ENCODE data around the gene TMEM86B.

Gene TMEM86B

GRCh38 chr19:55239004-55239403 lies 10.4 kb upstream of the TMEM86B start:
- FAIRE-seq: no peak
- no peak for TF ChIP-seq CTCF (IDR thresholded peaks at IDR 0.05; ENCODE audit: insufficient read depth, missing control alignments)
- DNase-seq (ENCODE audit: insufficient read length, low spot score): no peak

GRCh38 chr19:55238030-55238429 lies 9.5 kb upstream of the TMEM86B start:
- FAIRE-seq: no peak
- no peak for DNase-seq (ENCODE audit: insufficient read length, low spot score)
- TF ChIP-seq CTCF (IDR thresholded peaks at IDR 0.05; ENCODE audit: insufficient read depth, missing control alignments): no peak

GRCh38 chr19:55232986-55233385 lies 4.4 kb upstream of the TMEM86B start:
- TF ChIP-seq CTCF (IDR thresholded peaks at IDR 0.05; ENCODE audit: insufficient read depth, missing control alignments): no peak
- FAIRE-seq (no peak), DNase-seq (ENCODE audit: insufficient read length, low spot score) (no peak)

- DNase-seq (ENCODE audit: insufficient read length, low spot score): no peak
- TF ChIP-seq CTCF (IDR thresholded peaks at IDR 0.05; ENCODE audit: insufficient read depth, missing control alignments): no peak
- FAIRE-seq: no peak
These were observed 3.7 kb upstream of the TMEM86B start for GRCh38 chr19:55232286-55232602.

GRCh38 chr19:55231391-55232285 lies 3.1 kb upstream of the TMEM86B start:
- no peak for DNase-seq (ENCODE audit: insufficient read length, low spot score)
- no peak for FAIRE-seq
- no peak for TF ChIP-seq CTCF (IDR thresholded peaks at IDR 0.05; ENCODE audit: insufficient read depth, missing control alignments)

- FAIRE-seq (no peak), DNase-seq (ENCODE audit: insufficient read length, low spot score) (no peak)
- TF ChIP-seq CTCF (IDR thresholded peaks at IDR 0.05; ENCODE audit: insufficient read depth, missing control alignments): no peak
These were observed 2.2 kb upstream of the TMEM86B start for GRCh38 chr19:55230780-55231179.

GRCh38 chr19:55230329-55230728 lies 1.8 kb upstream of the TMEM86B start:
- FAIRE-seq (no peak), DNase-seq (ENCODE audit: insufficient read length, low spot score) (no peak)
- TF ChIP-seq CTCF (IDR thresholded peaks at IDR 0.05; ENCODE audit: insufficient read depth, missing control alignments): no peak
